Germinal center (tissue), 1 donor: ENCODE measurements around the gene AK9.
"Not testable (repeated sequence)": the region's sequence is repeated elsewhere in the genome, so short reads cannot be mapped to it uniquely, and the experiment has no call there.

Experiments used
- DNase-seq: peaks from one replicate; pipeline ENCODE4 v3.0.0; 2012; ENCODE audit warnings: mixed read lengths, low spot score

AK9 gene

DNA sequence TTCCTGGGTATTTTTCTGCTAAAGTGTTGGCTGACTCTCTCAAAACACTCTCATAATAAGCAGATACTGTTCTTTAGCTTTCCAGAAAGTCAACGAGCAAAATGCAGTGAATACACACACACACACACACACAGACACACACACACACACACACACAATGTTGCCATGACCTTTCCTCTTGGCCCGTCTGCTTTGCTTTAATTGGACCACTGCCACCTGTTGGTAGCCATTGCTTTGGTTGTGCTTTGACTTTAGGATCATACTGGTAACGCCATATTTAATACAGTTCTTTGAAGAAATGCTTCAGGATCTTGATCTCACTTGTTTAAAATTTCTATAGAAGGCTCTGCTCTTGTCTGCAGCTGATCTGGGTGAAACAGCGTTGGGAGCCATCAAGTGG, 4.5 kb upstream of the AK9 start:
- DNase-seq: no peak

GRCh38 chr6:109693111-109693510, 2.1 kb upstream of the AK9 start:
- DNase-seq: peak; percentile 19

DNA sequence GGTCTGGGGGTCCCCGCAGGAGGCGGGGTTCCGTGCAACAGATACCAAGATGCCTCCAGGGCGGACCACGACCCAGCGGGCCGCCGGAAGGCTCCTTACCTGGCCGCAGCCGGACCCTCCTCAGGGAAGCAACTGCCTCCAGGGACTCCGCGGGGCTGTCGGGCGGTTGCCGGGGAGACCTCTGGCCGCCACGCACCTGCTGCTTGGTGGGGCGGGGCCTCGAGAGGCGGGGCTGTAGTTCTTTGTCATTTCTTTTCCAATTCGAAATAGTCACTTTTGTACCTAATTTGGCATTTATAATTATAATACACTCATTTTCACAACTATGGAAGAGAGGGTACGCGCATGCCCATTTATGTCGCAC, 647 bp downstream of the AK9 start:
- DNase-seq: peak; percentile 56

DNA sequence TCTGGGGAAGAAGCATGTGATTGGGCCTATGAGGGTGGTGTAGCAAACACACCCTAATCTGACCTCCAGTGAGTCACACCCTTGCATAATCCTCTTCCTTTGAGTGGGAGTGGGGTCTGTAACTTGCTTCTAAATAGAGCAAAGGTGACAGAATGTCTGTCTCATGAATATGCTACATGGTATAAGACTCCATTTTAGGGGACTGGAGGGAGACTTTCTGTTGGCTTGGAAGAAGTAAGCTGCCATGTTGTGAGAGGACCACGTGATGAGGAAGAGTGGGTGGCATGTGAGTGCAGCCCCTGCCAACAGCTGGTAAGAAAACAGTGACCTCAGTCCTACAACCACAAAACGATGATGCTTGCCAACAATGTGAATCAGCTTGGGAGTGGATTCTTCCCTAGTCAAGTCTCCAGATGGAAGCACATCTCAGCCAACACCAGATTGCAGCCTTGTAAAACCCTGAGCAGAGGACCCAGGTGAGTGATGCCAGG, 3.7 kb downstream of the AK9 start:
- DNase-seq: no peak

- no peak for DNase-seq
Observed at GRCh38 chr6:109686566-109687265, 4.3 kb downstream of the AK9 start.

GRCh38 chr6:109678661-109679505, 12.1 kb downstream of the AK9 start:
- not testable (repeated sequence) for DNase-seq

DNA sequence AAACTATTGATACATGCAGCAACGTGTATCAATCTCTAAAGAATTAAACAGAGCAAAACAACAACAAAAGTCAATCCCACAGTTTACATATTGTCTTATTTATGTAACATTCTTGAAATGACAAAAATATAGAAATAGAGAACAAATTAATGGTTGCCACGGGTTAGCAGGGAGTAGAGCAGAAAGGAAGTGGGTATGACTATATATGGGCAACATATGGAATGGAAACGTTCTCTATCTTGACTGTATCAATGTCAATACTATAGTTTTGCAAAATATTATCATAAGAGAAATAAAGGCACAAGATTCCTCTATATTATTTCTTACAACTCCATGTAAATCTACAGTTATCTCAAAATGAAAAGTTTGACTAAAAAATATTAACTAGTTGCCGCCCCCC, 12.8 kb downstream of the AK9 start:
- DNase-seq: no peak

GRCh38 chr6:109676724-109677123, 14.3 kb downstream of the AK9 start:
- no peak for DNase-seq

DNA sequence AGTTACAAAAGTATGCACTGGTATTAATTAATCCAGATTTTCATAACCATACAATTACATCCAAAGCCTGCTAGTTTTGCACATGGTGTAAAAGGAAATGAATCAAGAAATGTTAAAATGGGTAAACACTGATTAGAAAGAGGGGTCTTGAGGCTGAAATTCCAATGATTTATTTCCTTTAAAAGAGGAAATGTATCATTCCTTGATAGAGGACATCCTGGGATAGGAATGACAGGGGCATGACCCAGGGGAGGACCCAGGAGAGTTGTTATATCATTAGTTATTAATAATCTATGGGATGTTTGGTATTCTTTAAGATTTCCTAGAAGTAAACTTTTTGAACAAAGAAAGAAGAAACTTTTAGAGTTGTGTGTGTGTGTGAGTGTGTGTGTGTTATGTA, 18.2 kb downstream of the AK9 start:
- no peak for DNase-seq

DNA sequence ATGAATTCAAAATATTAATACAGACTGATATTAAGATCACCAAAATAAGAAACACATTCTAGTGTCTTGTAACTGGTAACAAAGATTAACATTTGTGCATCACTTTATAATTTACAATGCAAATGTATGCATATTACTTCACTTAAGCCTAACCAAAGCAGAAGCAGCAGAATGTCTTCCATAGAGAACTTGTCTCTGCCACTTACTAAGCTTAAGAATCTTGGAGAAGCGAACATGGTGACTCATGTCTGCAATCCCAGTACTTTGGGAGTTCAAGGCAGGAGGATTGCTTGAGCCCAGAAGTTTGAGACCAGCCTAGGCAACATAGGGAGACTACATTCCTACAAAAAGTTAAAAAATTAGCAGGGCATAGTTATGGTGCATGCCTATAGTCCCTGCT, 18.8 kb downstream of the AK9 start:
- DNase-seq: no peak

DNA sequence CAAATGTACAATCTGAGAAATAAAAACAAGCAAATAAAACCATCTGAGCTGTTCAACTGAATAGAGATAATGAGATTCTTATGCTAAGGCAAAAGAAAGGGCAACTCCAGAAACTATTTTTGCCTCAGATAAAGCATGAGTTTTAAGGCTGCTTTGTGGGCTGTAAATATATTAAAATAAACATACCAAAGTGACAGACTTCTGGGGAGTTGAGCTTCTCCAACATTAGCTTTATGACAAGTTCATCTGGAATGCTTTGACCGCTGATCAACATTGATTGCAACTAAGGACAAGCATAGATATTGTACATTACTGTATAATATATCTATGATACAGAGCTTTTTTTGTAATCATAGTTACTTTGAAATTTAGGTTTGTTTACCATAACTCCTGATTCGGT, 19.3 kb downstream of the AK9 start:
- no peak for DNase-seq

DNA sequence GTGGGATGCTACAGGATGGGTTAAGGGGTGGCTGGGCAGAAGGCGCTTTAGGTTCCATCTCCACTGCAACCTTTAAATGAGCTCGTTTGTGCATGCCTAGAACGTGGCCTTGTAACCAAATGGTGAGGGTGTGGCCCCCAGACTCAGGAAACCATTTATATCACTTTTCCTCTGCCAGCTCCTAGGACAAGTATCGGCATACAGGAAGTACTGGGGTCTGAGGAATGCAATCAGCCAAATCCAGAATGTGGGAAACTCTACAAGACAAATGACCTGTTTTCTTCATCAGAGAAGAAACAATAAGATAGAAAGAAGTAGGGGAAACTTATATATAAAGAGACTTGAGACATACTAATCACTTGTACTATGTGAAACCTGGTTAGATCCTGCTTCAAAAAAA, 21.2 kb downstream of the AK9 start:
- no peak for DNase-seq

DNA sequence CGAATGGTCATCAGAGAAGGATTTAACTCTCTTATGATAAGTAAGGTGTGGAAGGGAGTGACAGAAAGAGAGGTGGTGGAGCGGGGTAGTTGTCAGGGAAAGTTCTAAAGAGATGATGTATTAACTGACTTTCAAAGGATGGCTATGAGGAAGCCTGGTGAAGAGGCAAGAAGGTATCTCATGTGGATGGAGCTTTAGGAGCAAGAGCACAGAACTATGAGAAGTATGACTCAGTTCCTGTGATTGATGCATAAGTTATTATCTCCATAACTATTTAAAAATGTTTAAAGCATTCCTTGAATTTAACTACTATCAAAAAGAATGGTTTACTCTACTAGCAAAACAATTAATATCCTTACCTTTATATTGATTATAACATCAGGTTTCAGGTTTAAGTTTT, 28.8 kb downstream of the AK9 start:
- no peak for DNase-seq

- DNase-seq: no peak
Observed at GRCh38 chr6:109660526-109661320, 30.3 kb downstream of the AK9 start.

DNA sequence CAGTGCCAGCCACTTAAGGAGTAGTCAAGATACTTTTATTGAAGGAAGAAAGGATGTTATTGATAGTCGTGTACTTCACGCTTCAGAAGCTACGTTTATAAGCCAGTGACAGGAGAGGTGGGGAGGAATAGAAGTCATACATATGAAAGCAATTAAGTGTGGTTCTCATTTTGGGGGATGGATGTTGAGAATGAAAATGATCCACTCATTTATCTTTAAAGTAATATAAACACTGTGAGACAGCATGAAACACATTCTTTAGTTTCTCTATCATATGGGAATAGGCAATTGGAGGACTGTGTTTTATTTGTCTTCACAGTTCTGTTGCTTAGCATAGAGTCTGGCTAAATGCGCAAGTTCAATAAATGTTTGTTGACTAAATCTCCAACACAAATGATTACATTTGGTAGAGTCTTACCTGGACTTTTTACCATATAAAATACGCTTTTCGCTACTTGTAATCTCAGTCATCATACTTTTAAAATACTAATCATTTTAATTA, 35.2 kb downstream of the AK9 start:
- no peak for DNase-seq

- DNase-seq: no peak
Observed at GRCh38 chr6:109653264-109653663, 37.7 kb downstream of the AK9 start.

GRCh38 chr6:109644131-109644530, 46.9 kb downstream of the AK9 start:
- DNase-seq: no peak

- no peak for DNase-seq
Observed at GRCh38 chr6:109632405-109632804, 58.6 kb downstream of the AK9 start.

GRCh38 chr6:109631403-109631802, 59.6 kb downstream of the AK9 start:
- no peak for DNase-seq

DNA sequence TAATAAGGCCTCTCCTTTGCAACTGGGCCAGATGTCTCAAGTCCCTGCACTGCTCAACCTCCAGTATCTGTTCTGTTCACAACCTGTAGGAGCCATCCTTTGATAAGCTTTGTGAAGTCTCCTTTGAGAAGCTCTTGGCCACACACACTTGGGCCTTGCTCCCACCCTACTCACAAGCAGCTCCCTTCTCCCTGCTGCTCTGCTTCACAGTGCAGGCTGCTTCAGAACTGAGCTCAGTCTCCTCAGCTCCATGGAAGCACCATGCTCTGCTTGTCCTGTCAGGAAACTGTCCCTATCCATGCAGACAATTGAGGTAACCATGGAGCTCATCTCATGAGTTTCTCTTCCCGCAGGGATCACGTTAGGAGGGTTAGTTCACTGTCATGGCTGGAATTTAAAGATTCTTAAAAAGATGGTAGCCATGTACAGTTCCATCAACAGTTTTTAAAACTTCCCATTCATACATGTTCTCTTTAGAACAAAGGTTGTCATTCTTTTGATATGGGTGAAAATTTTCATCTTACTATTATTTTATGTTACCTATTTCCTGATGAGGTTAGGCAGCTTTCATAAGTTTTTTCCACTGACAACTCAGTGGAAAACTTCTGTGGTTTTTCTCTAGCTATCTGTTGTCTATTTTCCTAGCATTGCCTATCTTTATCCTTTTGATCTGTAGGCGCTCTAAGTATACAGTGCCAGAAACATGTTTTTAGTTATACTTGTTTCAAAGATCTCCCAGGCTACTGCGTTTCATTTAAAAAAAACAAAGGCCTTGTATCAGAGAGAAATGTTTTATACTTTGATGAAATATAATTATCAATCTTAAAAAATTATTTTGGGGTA, 62.6 kb downstream of the AK9 start:
- DNase-seq: no peak

DNA sequence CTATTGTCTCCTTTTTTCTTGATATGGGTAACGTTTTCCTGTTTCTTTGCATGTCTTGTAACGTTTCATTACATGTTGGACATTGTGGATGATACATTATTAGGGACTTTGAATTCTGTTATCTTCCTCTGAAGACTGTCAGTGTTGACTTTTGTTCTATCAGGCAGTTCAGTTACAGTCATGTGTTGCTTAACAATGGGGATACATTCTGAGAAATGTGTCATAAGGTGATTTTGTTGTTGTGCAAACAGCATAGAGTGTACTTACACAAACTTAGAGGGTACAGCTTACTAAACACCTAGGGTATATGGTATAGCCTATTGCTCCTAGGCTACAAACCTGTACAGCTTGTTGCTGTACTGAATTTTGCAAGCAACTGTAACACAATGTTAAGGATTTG, 64.7 kb downstream of the AK9 start:
- no peak for DNase-seq

- no peak for DNase-seq
Observed at GRCh38 chr6:109625199-109625598, 65.8 kb downstream of the AK9 start.
